ENCODE data around the gene NRG2. TPM values are rescaled to one million over a fixed set of nuclear protein-coding genes. Genes with fewer than 3 reads are reported as not detected.

NRG2 gene
- total RNA-seq, 1 donor from 2014 or later = 0.07 TPM

GRCh38 chr5:140051950-140052349 is 8.9 kb upstream of the NRG2 start:
- ATAC-seq (ENCODE audit: low read depth) = no peak
- Mint-ChIP-seq H3K36me3 (ENCODE audit: low read depth) (no peaks in the 10 kb centered on the region), H3K27ac (no peak overlapping the region), H3K4me3 (no peak overlapping the region), H3K9me3 (no peaks in the 10 kb centered on the region), H3K27me3 (peaks cover 23% of the 10 kb centered on the region), H3K4me1 (no peaks in the 10 kb centered on the region)
- ChIA-PET POLR2A (no interaction called here), CTCF (no interaction called here)
- DNase-seq = no peak
- intact Hi-C loops (cut with micrococcal nuclease) = no loop called here
- no peak for TF ChIP-seq CTCF (IDR thresholded peaks at IDR 0.05)

GRCh38 chr5:140049713-140050112 is 6.6 kb upstream of the NRG2 start:
- CTCF ChIA-PET = no interaction called here
- no peaks in the 10 kb centered on the region for H3K9me3 Mint-ChIP-seq
- peaks cover 27% of the 10 kb centered on the region for H3K27me3 Mint-ChIP-seq
- TF ChIP-seq CTCF (IDR thresholded peaks at IDR 0.05) = no peak
- H3K4me3 Mint-ChIP-seq = no peak overlapping the region
- ATAC-seq (ENCODE audit: low read depth) (no peak), DNase-seq (no peak)
- H3K36me3 Mint-ChIP-seq (ENCODE audit: low read depth) = no peaks in the 10 kb centered on the region
- H3K4me1 Mint-ChIP-seq = peaks cover under 1% of the 10 kb centered on the region
- POLR2A ChIA-PET = no interaction called here
- intact Hi-C loops (cut with micrococcal nuclease) = no loop called here
- no peak overlapping the region for H3K27ac Mint-ChIP-seq

GRCh38 chr5:140049205-140049604 is 6.1 kb upstream of the NRG2 start:
- intact Hi-C loops (cut with micrococcal nuclease) = no loop called here
- Mint-ChIP-seq H3K4me3 (no peak overlapping the region), H3K9me3 (no peaks in the 10 kb centered on the region), H3K4me1 (peaks cover 5% of the 10 kb centered on the region), H3K36me3 (ENCODE audit: low read depth) (no peaks in the 10 kb centered on the region), H3K27ac (no peak overlapping the region), H3K27me3 (peaks cover 32% of the 10 kb centered on the region)
- POLR2A ChIA-PET = no interaction called here
- no peak for ATAC-seq (ENCODE audit: low read depth)
- DNase-seq = no peak
- no peak for TF ChIP-seq CTCF (IDR thresholded peaks at IDR 0.05)
- CTCF ChIA-PET = no interaction called here

GRCh38 chr5:140044041-140044440 is 942 bp upstream of the NRG2 start:
- no peaks in the 10 kb centered on the region for H3K36me3 Mint-ChIP-seq (ENCODE audit: low read depth)
- intact Hi-C loops (cut with micrococcal nuclease) = no loop called here
- H3K4me1 Mint-ChIP-seq = peaks cover 28% of the 10 kb centered on the region
- H3K4me3 Mint-ChIP-seq = peak overlapping the region; percentile 76
- no peak for TF ChIP-seq CTCF (IDR thresholded peaks at IDR 0.05)
- peaks cover 45% of the 10 kb centered on the region for H3K27me3 Mint-ChIP-seq
- no peak overlapping the region for H3K27ac Mint-ChIP-seq
- DNase-seq = no peak
- no peaks in the 10 kb centered on the region for H3K9me3 Mint-ChIP-seq
- POLR2A ChIA-PET = no interaction called here
- CTCF ChIA-PET = interaction anchor here (1.4 to 1.5 kb wide), 2 partner anchors 29 to 101 kb away, joined by 3 to 4 read pairs; no protein-coding TSS in a partner anchor
- ATAC-seq (ENCODE audit: low read depth) = no peak

- Mint-ChIP-seq H3K4me1 (peaks cover 29% of the 10 kb centered on the region), H3K27me3 (peaks cover 40% of the 10 kb centered on the region), H3K4me3 (peak overlapping the region; percentile 76), H3K36me3 (ENCODE audit: low read depth) (no peaks in the 10 kb centered on the region), H3K27ac (no peak overlapping the region), H3K9me3 (no peaks in the 10 kb centered on the region)
- intact Hi-C loops (cut with micrococcal nuclease) = no loop called here
- CTCF ChIA-PET = interaction anchor here (1.4 to 1.5 kb wide), 2 partner anchors 29 to 102 kb away, joined by 3 to 4 read pairs; no protein-coding TSS in a partner anchor
- no peak for DNase-seq
- ATAC-seq (ENCODE audit: low read depth) = no peak
- no peak for TF ChIP-seq CTCF (IDR thresholded peaks at IDR 0.05)
- POLR2A ChIA-PET = no interaction called here
These were observed 391 bp upstream of the NRG2 start for GRCh38 chr5:140043508-140043872.

Data from activated B cell treated with CpG ODN at 0.5 μM for 24 hours (primary cell).